HFFc6 (cell line): ENCODE data around the gene SEL1L3. TPM values are rescaled to one million over a fixed set of nuclear protein-coding genes. Genes with fewer than 3 reads are reported as not detected.

Experiments
- DNase-seq: peaks from one replicate; pipeline ENCODE4 v3.0.0-alpha.2; 2018
- H3K27ac Mint-ChIP-seq: 2 replicates; pipeline ENCODE4 v1.8.0; 2020; ENCODE audit warnings: mild to moderate bottlenecking, mixed read lengths
- H3K27me3 Mint-ChIP-seq: 2 replicates; pipeline ENCODE4 v1.8.0; 2021; ENCODE audit warnings: mild to moderate bottlenecking, moderate library complexity, mixed read lengths; ENCODE audit not compliant: insufficient read depth
- H3K36me3 Mint-ChIP-seq: 2 replicates; pipeline ENCODE4 v1.8.0; 2021; ENCODE audit warnings: low read depth, mixed read lengths
- H3K4me1 Mint-ChIP-seq: 2 replicates; pipeline ENCODE4 v1.8.0; 2020; ENCODE audit warnings: low read depth, mixed read lengths
- H3K4me3 Mint-ChIP-seq: 2 replicates; pipeline ENCODE4 v1.8.0; 2020; ENCODE audit warnings: mild to moderate bottlenecking, moderate library complexity, mixed read lengths
- H3K9me3 Mint-ChIP-seq: 2 replicates; pipeline ENCODE4 v1.8.0; 2020; ENCODE audit warnings: mild to moderate bottlenecking, mixed read lengths
- CTCF ChIP-seq: fragments of 200-600 bp; sonication (generic); IDR thresholded peaks from 2 replicates; pipeline ENCODE4 v1.5.0; 2021; ENCODE audit warnings: antibody characterized with exemption, mild to moderate bottlenecking
- total RNA-seq, 6 experiments: library from RNA; stranded (reverse); fragmentation: NEBNext Ultra II Directional; extraction: Animal tissue kit (Norgen Biotek cat#: 25700); gene quantifications; 2 replicates in 1 of 6; 3 replicates in 5 of 6; pipeline ENCODE4 v1.2.3, GENCODE V29; 2021

The SEL1L3 gene
- total RNA-seq, 6 experiments from 2014 or later = 24.5 to 35.4 (median 31.1) TPM

- TF ChIP-seq CTCF = no peak
- Mint-ChIP-seq H3K9me3 (no peaks in the 10 kb centered on the region), H3K4me1 (peaks cover 31% of the 10 kb centered on the region), H3K4me3 (no peak overlapping the region), H3K27me3 (peaks cover 2% of the 10 kb centered on the region; the same call in 1 of the 2 replicates), H3K27ac (no peak overlapping the region), H3K36me3 (peaks cover 15% of the 10 kb centered on the region)
- no peak for DNase-seq
Observed at GRCh38 chr4:25788703-25789238, 74.0 kb downstream of the SEL1L3 start.

- no peak overlapping the region for H3K4me3 Mint-ChIP-seq
- H3K4me1 Mint-ChIP-seq = peaks cover 25% of the 10 kb centered on the region
- H3K27me3 Mint-ChIP-seq = peaks cover 4% of the 10 kb centered on the region; the same call in 1 of the 2 replicates
- H3K27ac Mint-ChIP-seq = no peak overlapping the region
- peaks cover 15% of the 10 kb centered on the region for H3K36me3 Mint-ChIP-seq
- DNase-seq = no peak
- no peak for TF ChIP-seq CTCF
- H3K9me3 Mint-ChIP-seq = no peaks in the 10 kb centered on the region
Observed at GRCh38 chr4:25786497-25787065, 76.2 kb downstream of the SEL1L3 start.

GRCh38 chr4:25783943-25784342, 78.8 kb downstream of the SEL1L3 start:
- H3K27ac Mint-ChIP-seq = no peak overlapping the region
- no peaks in the 10 kb centered on the region for H3K9me3 Mint-ChIP-seq
- no peak overlapping the region for H3K4me3 Mint-ChIP-seq
- H3K36me3 Mint-ChIP-seq = peaks cover 11% of the 10 kb centered on the region
- no peak for TF ChIP-seq CTCF
- peaks cover 2% of the 10 kb centered on the region; the same call in 1 of the 2 replicates for H3K27me3 Mint-ChIP-seq
- peaks cover 27% of the 10 kb centered on the region for H3K4me1 Mint-ChIP-seq
- DNase-seq = no peak

GRCh38 chr4:25783126-25783525, 79.7 kb downstream of the SEL1L3 start:
- H3K27me3 Mint-ChIP-seq = peaks cover 2% of the 10 kb centered on the region; the same call in 1 of the 2 replicates
- no peaks in the 10 kb centered on the region for H3K9me3 Mint-ChIP-seq
- no peak for DNase-seq
- no peak overlapping the region for H3K4me3 Mint-ChIP-seq
- H3K27ac Mint-ChIP-seq = no peak overlapping the region
- peaks cover 10% of the 10 kb centered on the region for H3K36me3 Mint-ChIP-seq
- TF ChIP-seq CTCF = no peak
- H3K4me1 Mint-ChIP-seq = peaks cover 25% of the 10 kb centered on the region

GRCh38 chr4:25782482-25782881, 80.3 kb downstream of the SEL1L3 start:
- H3K27ac Mint-ChIP-seq = no peak overlapping the region
- peaks cover 6% of the 10 kb centered on the region for H3K36me3 Mint-ChIP-seq
- H3K4me3 Mint-ChIP-seq = no peak overlapping the region
- no peak for DNase-seq
- peaks cover 2% of the 10 kb centered on the region; the same call in 1 of the 2 replicates for H3K27me3 Mint-ChIP-seq
- no peaks in the 10 kb centered on the region for H3K9me3 Mint-ChIP-seq
- no peak for TF ChIP-seq CTCF
- H3K4me1 Mint-ChIP-seq = peaks cover 20% of the 10 kb centered on the region
